ENCODE measurements around the gene C4BPA. TPM values are rescaled to one million over a fixed set of nuclear protein-coding genes. Genes with fewer than 3 reads are reported as not detected.

Gene C4BPA
- total RNA-seq, 2 donors from 2014 or later = 1.9 to 2.3 TPM

- Histone ChIP-seq H3K4me3 (no peak overlapping the region), H3K36me3 (no peaks in the 10 kb centered on the region), H3K27me3 (no peaks in the 10 kb centered on the region), H3K4me1 (no peaks in the 10 kb centered on the region), H3K9me3 (no peaks in the 10 kb centered on the region), H3K27ac (no peak overlapping the region), H3K9ac (ENCODE audit: low read depth in 2 of 2, low read length in 2 of 2) (no peak overlapping the region)
- no peak for TF ChIP-seq CTCF (IDR thresholded peaks at IDR 0.05)
- no peak for DNase-seq
- intact Hi-C loops (cut with DNase I) = no loop called here
These were observed 27.1 kb downstream of the C4BPA start for GRCh38 chr1:207131163-207131562.

- no peak overlapping the region for H3K27ac ChIP-seq
- no peaks in the 10 kb centered on the region for H3K9me3 ChIP-seq
- no peaks in the 10 kb centered on the region for H3K4me1 ChIP-seq
- H3K9ac ChIP-seq (ENCODE audit: low read depth in 2 of 2, low read length in 2 of 2) = no peak overlapping the region
- no peak for DNase-seq
- H3K36me3 ChIP-seq = no peaks in the 10 kb centered on the region
- H3K27me3 ChIP-seq = no peaks in the 10 kb centered on the region
- intact Hi-C loops (cut with DNase I) = no loop called here
- no peak overlapping the region for H3K4me3 ChIP-seq
- TF ChIP-seq CTCF (IDR thresholded peaks at IDR 0.05) = no peak
These were observed 30.5 kb downstream of the C4BPA start for GRCh38 chr1:207134581-207134980.

GRCh38 chr1:207139616-207140015 is 35.6 kb downstream of the C4BPA start:
- no peaks in the 10 kb centered on the region for H3K36me3 ChIP-seq
- H3K27ac ChIP-seq = no peak overlapping the region
- no peak for DNase-seq
- H3K27me3 ChIP-seq = no peaks in the 10 kb centered on the region
- no peak for TF ChIP-seq CTCF (IDR thresholded peaks at IDR 0.05)
- H3K4me3 ChIP-seq = no peak overlapping the region
- no peaks in the 10 kb centered on the region for H3K9me3 ChIP-seq
- no peaks in the 10 kb centered on the region for H3K4me1 ChIP-seq
- no peak overlapping the region for H3K9ac ChIP-seq (ENCODE audit: low read depth in 2 of 2, low read length in 2 of 2)
- intact Hi-C loops (cut with DNase I) = no loop called here

DNA sequence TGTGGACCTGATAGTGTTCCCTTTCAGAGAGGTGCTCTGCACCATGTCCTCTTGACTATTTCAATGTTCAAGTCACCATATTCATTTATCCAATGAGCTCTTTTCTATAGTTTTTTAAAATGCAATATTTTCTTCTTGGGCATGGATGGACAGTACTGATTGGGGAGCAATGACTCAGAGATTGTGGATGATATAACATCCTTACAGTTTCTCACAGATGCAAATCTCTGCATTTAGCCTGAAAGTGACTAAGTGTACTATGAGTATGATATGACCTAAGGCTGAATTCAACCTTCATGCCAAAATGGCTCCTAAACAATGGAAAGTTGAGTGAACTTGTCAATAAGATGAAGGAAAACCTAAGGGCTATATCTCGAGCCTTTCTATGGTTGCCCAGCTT is 36.5 kb downstream of the C4BPA start:
- H3K36me3 ChIP-seq = no peaks in the 10 kb centered on the region
- intact Hi-C loops (cut with DNase I) = no loop called here
- no peaks in the 10 kb centered on the region for H3K27me3 ChIP-seq
- H3K9me3 ChIP-seq = no peaks in the 10 kb centered on the region
- H3K9ac ChIP-seq (ENCODE audit: low read depth in 2 of 2, low read length in 2 of 2) = no peak overlapping the region
- no peaks in the 10 kb centered on the region for H3K4me1 ChIP-seq
- no peak overlapping the region for H3K27ac ChIP-seq
- H3K4me3 ChIP-seq = no peak overlapping the region
- TF ChIP-seq CTCF (IDR thresholded peaks at IDR 0.05) = no peak
- DNase-seq = no peak

- Histone ChIP-seq H3K36me3 (no peaks in the 10 kb centered on the region), H3K9ac (ENCODE audit: low read depth in 2 of 2, low read length in 2 of 2) (no peak overlapping the region), H3K27ac (no peak overlapping the region), H3K4me1 (no peaks in the 10 kb centered on the region), H3K9me3 (no peaks in the 10 kb centered on the region), H3K4me3 (no peak overlapping the region), H3K27me3 (no peaks in the 10 kb centered on the region)
- intact Hi-C loops (cut with DNase I) = no loop called here
- no peak for DNase-seq
- no peak for TF ChIP-seq CTCF (IDR thresholded peaks at IDR 0.05)
These were observed 41.5 kb downstream of the C4BPA start for GRCh38 chr1:207145401-207146058.

Measured in colonic mucosa (tissue), 4 donors.